Neuronal stem cell (in vitro differentiated cells): ENCODE measurements around the gene ESF1.

Experiments
- DNase-seq: peaks from one replicate; pipeline ENCODE4 v3.0.0-alpha.2; 2013; ENCODE audit warnings: low spot score
- H2AFZ ChIP-seq: one replicate; pipeline ENCODE4 v1.6.1; 2013; ENCODE audit warnings: mild to moderate bottlenecking, low read length, inconsistent platforms
- H2AK5ac ChIP-seq: 2 replicates; pipeline ENCODE4 v1.6.1; 2013; ENCODE audit warnings: low read depth, mild to moderate bottlenecking, inconsistent platforms, low read length, moderate library complexity, mixed read lengths
- H2BK120ac ChIP-seq: 2 replicates; pipeline ENCODE4 v1.6.1; 2013; ENCODE audit warnings: low read depth, mild to moderate bottlenecking, inconsistent platforms, low read length, moderate library complexity, mixed read lengths
- H2BK12ac ChIP-seq: one replicate; pipeline ENCODE4 v1.6.1; 2013; ENCODE audit warnings: low read length, inconsistent platforms
- H2BK15ac ChIP-seq: 2 replicates; pipeline ENCODE4 v1.6.1; 2013; ENCODE audit warnings: mild to moderate bottlenecking, low read length, inconsistent platforms, mixed read lengths
- H2BK5ac ChIP-seq: one replicate; pipeline ENCODE4 v1.6.1; 2013; ENCODE audit warnings: inconsistent platforms, mild to moderate bottlenecking, low read length, moderate library complexity
- H3K14ac ChIP-seq: one replicate; pipeline ENCODE4 v1.6.1; 2013; ENCODE audit warnings: low read length, inconsistent platforms
- H3K18ac ChIP-seq: 2 replicates; pipeline ENCODE4 v1.6.1; 2013; ENCODE audit warnings: low read length, inconsistent platforms
- H3K23ac ChIP-seq: 2 replicates; pipeline ENCODE4 v1.6.1; 2013; ENCODE audit warnings: low read depth, mild to moderate bottlenecking, mixed read lengths, low read length, inconsistent platforms; ENCODE audit not compliant: poor library complexity
- H3K27ac ChIP-seq: replicated peaks from 3 replicates; pipeline ENCODE4 v1.5.1; 2013; ENCODE audit warnings: low read length, inconsistent platforms
- H3K27me3 ChIP-seq, 3 experiments: 2 replicates each; pipeline ENCODE4 v1.6.1; 2013; ENCODE audit warnings: low read length in 3 of 3, mild to moderate bottlenecking in 2 of 3, inconsistent platforms in 1 of 3, low read depth in 1 of 3, mixed read lengths in 1 of 3, moderate library complexity in 1 of 3; ENCODE audit not compliant: control insufficient read depth in 3 of 3, insufficient read depth in 3 of 3
- H3K36me3 ChIP-seq, 2 donors: replicated peaks in 1 of 2; 2 replicates each; pipeline ENCODE4 v1.6.1; 2013; ENCODE audit warnings: low read length in 2 of 2; ENCODE audit not compliant: control insufficient read depth in 2 of 2, insufficient read depth in 2 of 2
- H3K4ac ChIP-seq: 2 replicates; pipeline ENCODE4 v1.6.1; 2013; ENCODE audit warnings: inconsistent platforms, mild to moderate bottlenecking, low read length, moderate library complexity
- H3K4me1 ChIP-seq, 2 donors: 1 replicate in 1 of 2; 2 replicates in 1 of 2; pipeline ENCODE4 v1.6.1; 2013; ENCODE audit warnings: low read length in 2 of 2, low read depth in 1 of 2; ENCODE audit not compliant: control insufficient read depth in 2 of 2, insufficient read depth in 1 of 2
- H3K4me2 ChIP-seq: one replicate; pipeline ENCODE4 v1.6.1; 2013; ENCODE audit warnings: mild to moderate bottlenecking, low read length, inconsistent platforms; ENCODE audit not compliant: insufficient read depth, poor library complexity, severe bottlenecking
- H3K4me3 ChIP-seq, 2 donors: 2 replicates each; pipeline ENCODE4 v1.5.1; 2013; ENCODE audit warnings: low read length in 2 of 2, mild to moderate bottlenecking in 2 of 2, inconsistent platforms in 1 of 2, moderate library complexity in 1 of 2
- H3K79me1 ChIP-seq: one replicate; pipeline ENCODE4 v1.6.1; 2013; ENCODE audit warnings: low read depth, mild to moderate bottlenecking, inconsistent platforms, low read length, moderate library complexity
- H3K9ac ChIP-seq: one replicate; pipeline ENCODE4 v1.6.1; 2013; ENCODE audit warnings: mild to moderate bottlenecking, low read depth, low read length, inconsistent platforms; ENCODE audit not compliant: poor library complexity
- H3K9me3 ChIP-seq, 2 donors: replicated peaks in 1 of 2; 2 replicates each; pipeline versions ENCODE3 to v1.6.1; 2013; ENCODE audit warnings: low read length in 2 of 2, mild to moderate bottlenecking in 2 of 2, inconsistent platforms in 1 of 2, low read depth in 1 of 2, mixed read lengths in 1 of 2, moderate library complexity in 1 of 2; ENCODE audit not compliant: control insufficient read depth in 2 of 2, insufficient read depth in 1 of 2
- H4K8ac ChIP-seq: one replicate; pipeline ENCODE4 v1.6.1; 2013; ENCODE audit warnings: low read depth, mild to moderate bottlenecking, inconsistent platforms, low read length, moderate library complexity
- H4K91ac ChIP-seq: one replicate; pipeline ENCODE4 v1.6.1; 2013; ENCODE audit warnings: low read length, low read depth, mild to moderate bottlenecking, inconsistent platforms; ENCODE audit not compliant: poor library complexity
- WGBS, 2 donors: extraction: QIAGEN DNeasy Blood & Tissue Kit; methylation state at CpG; one replicate each; pipeline ENCODE4 v1.1.7; 2013; ENCODE audit warnings: missing lambda C conversion rate in 2 of 2, mixed read lengths in 1 of 2; ENCODE audit not compliant: insufficient read length in 2 of 2, insufficient replicate concordance in 1 of 2; ENCODE audit errors: extremely low coverage in 2 of 2; 5-methylcytosine and 5-hydroxymethylcytosine counted together

ESF1 gene

DNA sequence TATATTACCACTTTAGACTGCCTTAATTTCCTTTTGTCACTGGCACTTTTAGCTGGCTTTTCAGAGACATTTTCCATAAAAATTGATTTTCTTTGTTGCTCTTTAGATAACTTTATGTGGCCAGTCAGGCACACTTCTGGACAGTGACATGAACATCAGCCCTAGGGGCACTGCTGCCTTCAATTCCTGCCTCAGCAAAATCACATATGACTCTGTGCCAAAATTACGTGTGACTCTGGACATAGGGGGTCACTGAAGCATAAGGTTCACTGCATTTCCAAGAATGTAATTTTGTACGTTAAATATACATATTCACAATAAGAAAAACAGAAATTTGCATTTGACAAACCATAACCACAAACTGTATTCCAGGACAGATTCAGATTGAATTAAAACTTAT lies 66.5 kb downstream of the ESF1 start:
- Histone ChIP-seq H3K79me1 (no peaks in the 10 kb centered on the region), H2BK15ac (no peak overlapping the region), H4K8ac (no peak overlapping the region), H2AK5ac (no peak overlapping the region), H3K14ac (no peak overlapping the region), H3K27me3 (no peaks in the 10 kb centered on the region), H3K4me2 (no peak overlapping the region), H2BK120ac (no peak overlapping the region), H3K23ac (no peak overlapping the region), H3K4me3 (no peak overlapping the region), H2AFZ (no peak overlapping the region), H3K9me3 (peaks cover 0 to 5% of the 10 kb centered on the region in 2 donors), H3K9ac (no peak overlapping the region), H4K91ac (no peak overlapping the region), H3K27ac (no peak overlapping the region), H3K18ac (no peak overlapping the region), H3K4ac (no peak overlapping the region), H2BK5ac (no peak overlapping the region), H2BK12ac (no peak overlapping the region), H3K4me1 (no peaks in the 10 kb centered on the region), H3K36me3 (peaks cover 13 to 84% of the 10 kb centered on the region in 2 donors)
- no CpG with 5 or more reads among the region's 2 CpGs for WGBS, 2 donors
- no peak for DNase-seq

DNA sequence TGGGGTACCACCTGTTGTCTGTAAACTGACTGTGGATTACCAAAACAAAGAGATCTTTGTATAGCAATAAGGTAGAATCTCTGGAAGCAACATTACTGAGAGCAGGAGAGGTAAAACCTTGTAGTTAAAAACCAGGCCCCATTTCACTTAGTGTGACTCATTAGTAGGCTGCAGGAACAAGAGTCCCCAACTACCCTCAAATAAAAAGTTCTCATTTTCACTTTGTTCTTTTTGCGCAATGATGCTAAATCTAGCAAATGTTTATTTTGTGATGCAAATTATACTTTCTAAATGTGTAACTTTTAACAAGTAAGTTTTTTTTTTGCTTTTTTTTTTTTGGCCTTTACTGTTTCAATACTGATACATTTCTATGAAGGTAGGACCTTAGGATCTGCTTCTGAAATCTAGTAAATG lies 67.1 kb downstream of the ESF1 start:
- Histone ChIP-seq H3K27ac (no peak overlapping the region), H3K9me3 (peaks cover 0 to 5% of the 10 kb centered on the region in 2 donors), H2AFZ (no peak overlapping the region), H4K8ac (no peak overlapping the region), H3K27me3 (no peaks in the 10 kb centered on the region), H3K18ac (no peak overlapping the region), H3K4me2 (no peak overlapping the region), H2BK120ac (no peak overlapping the region), H2BK5ac (no peak overlapping the region), H4K91ac (no peak overlapping the region), H3K9ac (no peak overlapping the region), H3K4me3 (no peak overlapping the region), H2AK5ac (no peak overlapping the region), H3K4ac (no peak overlapping the region), H3K14ac (no peak overlapping the region), H3K36me3 (peaks cover 13 to 85% of the 10 kb centered on the region in 2 donors), H3K79me1 (no peaks in the 10 kb centered on the region), H2BK12ac (no peak overlapping the region), H3K23ac (no peak overlapping the region), H2BK15ac (no peak overlapping the region), H3K4me1 (no peaks in the 10 kb centered on the region)
- DNase-seq, result no peak
- WGBS, 2 donors, result no CpG with 5 or more reads among the region's 1 CpG

DNA sequence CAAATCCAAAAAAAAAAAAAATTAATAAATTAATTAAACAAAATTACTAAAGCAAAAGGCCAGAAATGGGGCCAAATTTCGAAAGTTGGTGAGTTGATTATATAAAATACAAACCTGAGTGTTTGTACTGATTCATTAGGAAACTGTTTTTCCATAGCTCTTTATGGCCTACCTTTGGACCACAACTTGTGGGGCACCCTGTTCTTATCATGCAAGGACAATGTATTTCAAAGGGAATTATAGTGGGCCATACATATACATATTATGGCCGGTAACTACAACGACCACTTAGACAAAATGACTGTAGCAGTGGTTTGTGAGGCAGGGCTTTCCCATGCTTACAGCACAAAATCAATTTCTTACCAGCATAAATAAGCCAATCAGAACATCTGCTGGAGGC lies 69.5 kb downstream of the ESF1 start:
- Histone ChIP-seq H4K8ac (no peak overlapping the region), H3K23ac (no peak overlapping the region), H2AFZ (no peak overlapping the region), H2BK12ac (no peak overlapping the region), H3K4me2 (no peak overlapping the region), H3K79me1 (no peaks in the 10 kb centered on the region), H3K36me3 (peaks cover 11 to 78% of the 10 kb centered on the region in 2 donors), H2BK15ac (no peak overlapping the region), H3K18ac (no peak overlapping the region), H3K4me3 (no peak overlapping the region), H3K27me3 (no peaks in the 10 kb centered on the region), H3K4me1 (no peaks in the 10 kb centered on the region), H3K4ac (no peak overlapping the region), H3K14ac (no peak overlapping the region), H4K91ac (no peak overlapping the region), H3K27ac (no peak overlapping the region), H2AK5ac (no peak overlapping the region), H2BK120ac (no peak overlapping the region), H2BK5ac (no peak overlapping the region), H3K9ac (no peak overlapping the region), H3K9me3 (peaks cover 1 to 14% of the 10 kb centered on the region in 2 donors)
- no peak for DNase-seq
- no CpG with 5 or more reads among the region's 3 CpGs for WGBS, 2 donors

DNA sequence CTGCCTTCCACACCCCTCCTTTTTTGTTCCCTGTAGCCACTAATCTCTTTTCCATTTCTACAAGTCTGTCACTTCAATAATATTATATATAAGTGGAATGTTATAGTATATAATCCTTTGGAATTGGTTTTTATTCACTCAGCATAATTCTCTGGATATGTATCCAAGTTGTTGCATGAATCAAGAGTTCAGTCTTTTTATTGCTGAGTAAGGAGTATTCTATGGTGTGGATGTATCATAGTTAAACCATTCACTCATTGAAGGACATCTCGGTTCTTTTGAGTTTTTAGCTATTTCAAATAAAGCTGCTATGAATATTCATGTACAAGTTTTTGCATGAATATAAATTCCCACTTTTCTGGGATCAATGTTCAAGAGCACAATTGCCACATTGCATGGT lies 76.5 kb downstream of the ESF1 start:
- Histone ChIP-seq H3K23ac (no peak overlapping the region), H3K18ac (no peak overlapping the region), H3K36me3 (peaks cover 0 to 12% of the 10 kb centered on the region in 2 donors), H4K8ac (no peak overlapping the region), H3K4ac (no peak overlapping the region), H2BK120ac (no peak overlapping the region), H2AK5ac (no peak overlapping the region), H3K79me1 (no peaks in the 10 kb centered on the region), H2AFZ (no peak overlapping the region), H4K91ac (no peak overlapping the region), H3K9ac (no peak overlapping the region), H2BK12ac (no peak overlapping the region), H3K9me3 (peaks cover 1 to 9% of the 10 kb centered on the region in 2 donors), H3K27ac (no peak overlapping the region), H3K4me1 (no peaks in the 10 kb centered on the region), H2BK15ac (no peak overlapping the region), H3K4me3 (no peak overlapping the region), H3K27me3 (no peaks in the 10 kb centered on the region), H3K4me2 (no peak overlapping the region), H3K14ac (no peak overlapping the region), H2BK5ac (no peak overlapping the region)
- DNase-seq, result no peak
- WGBS, 2 donors, result no CpG with 5 or more reads among the region's 1 CpG
